GM23338 (cell line): Measurements from ENCODE around the gene PPM1F. TPM values are rescaled to one million over a fixed set of nuclear protein-coding genes. Genes with fewer than 3 reads are reported as not detected.

Experiments used
- ATAC-seq: fragments of 200-7000 bp; cut with Tn5 transposase; 3 replicates; pipeline ENCODE4 v1.9.1; 2020
- DNase-seq: peaks from one replicate; pipeline ENCODE4 v3.0.0-alpha.2; 2015; ENCODE audit warnings: low spot score
- H2AFZ ChIP-seq: fragments of 200-600 bp; sonication (generic); 2 replicates; pipeline ENCODE4 v1.8.0; 2016; ENCODE audit warnings: antibody characterized with exemption, mild to moderate bottlenecking, moderate library complexity
- H3F3A ChIP-seq: fragments of 200-600 bp; sonication (generic); replicated peaks from 2 replicates; pipeline ENCODE4 v1.8.0; 2017; ENCODE audit warnings: antibody characterized with exemption, mixed run types, low read depth
- H3K27ac ChIP-seq: fragments of 200-600 bp; sonication (generic); 2 replicates; pipeline ENCODE4 v1.6.1; 2016; ENCODE audit warnings: low read depth
- H3K27me3 ChIP-seq: fragments of 200-600 bp; sonication (generic); 2 replicates; pipeline ENCODE4 v1.8.0; 2016; ENCODE audit warnings: mild to moderate bottlenecking, mixed run types, moderate library complexity; ENCODE audit not compliant: insufficient read depth
- H3K36me3 ChIP-seq: fragments of 200-600 bp; sonication (generic); 2 replicates; pipeline ENCODE4 v1.8.0; 2016; ENCODE audit warnings: mild to moderate bottlenecking; ENCODE audit not compliant: insufficient read depth
- H3K4me1 ChIP-seq: fragments of 200-600 bp; sonication (generic); 2 replicates; pipeline ENCODE4 v1.8.0; 2016; ENCODE audit warnings: mild to moderate bottlenecking, moderate library complexity; ENCODE audit not compliant: insufficient read depth
- H3K4me2 ChIP-seq: fragments of 200-600 bp; sonication (generic); 2 replicates; pipeline ENCODE4 v1.7.1; 2017; ENCODE audit warnings: mixed run types
- H3K4me3 ChIP-seq: fragments of 200-600 bp; sonication (generic); 2 replicates; pipeline ENCODE4 v1.6.1; 2016; ENCODE audit warnings: mixed run types
- H3K79me2 ChIP-seq: fragments of 200-600 bp; sonication (generic); replicated peaks from 2 replicates; pipeline ENCODE4 v1.8.0; 2017; ENCODE audit warnings: mild to moderate bottlenecking; ENCODE audit not compliant: insufficient read depth
- H3K9me2 ChIP-seq: fragments of 200-600 bp; sonication (generic); 2 replicates; pipeline ENCODE4 v1.8.0; 2017; ENCODE audit not compliant: insufficient read depth
- H4K20me1 ChIP-seq: fragments of 200-600 bp; sonication (generic); replicated peaks from 2 replicates; pipeline ENCODE4 v1.8.0; 2017; ENCODE audit warnings: mild to moderate bottlenecking; ENCODE audit not compliant: insufficient read depth
- H3K27ac Mint-ChIP-seq: 2 replicates; pipeline ENCODE4 v1.8.0; 2020; ENCODE audit warnings: inconsistent platforms, mild to moderate bottlenecking, moderate library complexity, mixed read lengths
- H3K27me3 Mint-ChIP-seq: 3 replicates; pipeline ENCODE4 v1.8.0; 2022; ENCODE audit warnings: low read depth, mild to moderate bottlenecking, moderate library complexity, mixed read lengths, inconsistent platforms; ENCODE audit not compliant: insufficient read depth, poor library complexity
- H3K36me3 Mint-ChIP-seq: 3 replicates; pipeline ENCODE4 v1.8.0; 2021; ENCODE audit warnings: low read depth, mild to moderate bottlenecking, inconsistent platforms, moderate library complexity, mixed read lengths
- H3K4me1 Mint-ChIP-seq: 3 replicates; pipeline ENCODE4 v1.8.0; 2020; ENCODE audit warnings: mild to moderate bottlenecking, inconsistent platforms, mixed read lengths
- H3K4me3 Mint-ChIP-seq: 3 replicates; pipeline ENCODE4 v1.8.0; 2021; ENCODE audit warnings: moderate library complexity, mild to moderate bottlenecking, inconsistent platforms, mixed read lengths
- H3K9me3 Mint-ChIP-seq: 3 replicates; pipeline ENCODE4 v1.8.0; 2020; ENCODE audit warnings: moderate library complexity, mild to moderate bottlenecking, inconsistent platforms, mixed read lengths
- CREB1 ChIP-seq: fragments of 250-450 bp; sonication (Bioruptor Pico); IDR thresholded peaks from 2 replicates; pipeline ENCODE4 v1.5.0; 2020; ENCODE audit warnings: low read depth, mild to moderate bottlenecking, moderate library complexity
- CTCF ChIP-seq, 2 experiments: fragments of 200-600 bp in 1 of 2; sonication (generic) in 1 of 2; conservative IDR thresholded peaks; 2 replicates each; pipeline versions ENCODE4 v1.5.1 to v1.6.1; 2016 to 2017; ENCODE audit warnings: antibody characterized with exemption in 2 of 2, low read depth in 2 of 2, mild to moderate bottlenecking in 2 of 2, moderate library complexity in 1 of 2
- ETS1 ChIP-seq: IDR thresholded peaks from 2 replicates; pipeline ENCODE4 v1.6.1; 2016; ENCODE audit warnings: antibody characterized with exemption
- EZH2 ChIP-seq: fragments of 200-600 bp; sonication (generic); IDR thresholded peaks from one replicate; pipeline ENCODE4 v1.8.0; 2017; ENCODE audit warnings: antibody characterized with exemption, mild to moderate bottlenecking, low read depth; ENCODE audit not compliant: unreplicated experiment
- EZH2phosphoT487 ChIP-seq: fragments of 200-600 bp; sonication (generic); IDR thresholded peaks from one replicate; pipeline ENCODE4 v1.8.1; 2018; ENCODE audit warnings: antibody characterized with exemption; ENCODE audit not compliant: unreplicated experiment
- JUNB ChIP-seq: IDR thresholded peaks from one replicate; pipeline ENCODE4 v1.6.1; 2016; ENCODE audit warnings: antibody characterized with exemption; ENCODE audit not compliant: unreplicated experiment
- NANOG ChIP-seq: IDR thresholded peaks from 2 replicates; pipeline ENCODE4 v1.6.1; 2016; ENCODE audit warnings: antibody characterized with exemption, borderline replicate concordance
- POLR2AphosphoS5 ChIP-seq: IDR thresholded peaks from 2 replicates; pipeline ENCODE4 v1.6.1; 2016; ENCODE audit warnings: antibody characterized with exemption, low read depth
- REST ChIP-seq: IDR thresholded peaks from one replicate; pipeline ENCODE4 v1.6.1; 2018; ENCODE audit warnings: antibody characterized with exemption; ENCODE audit not compliant: unreplicated experiment
- STAT1 ChIP-seq: IDR thresholded peaks from one replicate; pipeline ENCODE4 v1.6.1; 2016; ENCODE audit warnings: antibody characterized with exemption; ENCODE audit not compliant: unreplicated experiment
- ZNF114 ChIP-seq: fragments of 250-450 bp; sonication (Bioruptor Pico); IDR thresholded peaks from 2 replicates; pipeline ENCODE4 v1.5.0; 2020; ENCODE audit warnings: mild to moderate bottlenecking, moderate library complexity
- ZNF331 ChIP-seq: fragments of 250-450 bp; sonication (Bioruptor Pico); IDR thresholded peaks from 2 replicates; pipeline ENCODE4 v1.5.0; 2020; ENCODE audit warnings: low read depth, mild to moderate bottlenecking, moderate library complexity
- ZNF462 ChIP-seq: fragments of 250-450 bp; sonication (Bioruptor Pico); IDR thresholded peaks from 2 replicates; pipeline ENCODE4 v1.5.0; 2020; ENCODE audit warnings: mild to moderate bottlenecking, moderate library complexity
- polyA plus RNA-seq: library from polyadenylated mRNA; unstranded; fragments of >200 nt; fragmentation: Nextera tagmentation; extraction: Ambion mirVana; gene quantifications from 2 replicates; pipeline ENCODE4 v1.2.1, GENCODE V29; 2016
- total RNA-seq: library from RNA; depleted of rRNA; stranded (reverse); fragments of >200 nt; shearing (Covaris generic); gene quantifications from 2 replicates; pipeline ENCODE4 v1.2.3, GENCODE V29; 2014

PPM1F gene
- total and polyA plus RNA-seq, 2 experiments from 2014 or later = 7.1 to 29.3 TPM

DNA sequence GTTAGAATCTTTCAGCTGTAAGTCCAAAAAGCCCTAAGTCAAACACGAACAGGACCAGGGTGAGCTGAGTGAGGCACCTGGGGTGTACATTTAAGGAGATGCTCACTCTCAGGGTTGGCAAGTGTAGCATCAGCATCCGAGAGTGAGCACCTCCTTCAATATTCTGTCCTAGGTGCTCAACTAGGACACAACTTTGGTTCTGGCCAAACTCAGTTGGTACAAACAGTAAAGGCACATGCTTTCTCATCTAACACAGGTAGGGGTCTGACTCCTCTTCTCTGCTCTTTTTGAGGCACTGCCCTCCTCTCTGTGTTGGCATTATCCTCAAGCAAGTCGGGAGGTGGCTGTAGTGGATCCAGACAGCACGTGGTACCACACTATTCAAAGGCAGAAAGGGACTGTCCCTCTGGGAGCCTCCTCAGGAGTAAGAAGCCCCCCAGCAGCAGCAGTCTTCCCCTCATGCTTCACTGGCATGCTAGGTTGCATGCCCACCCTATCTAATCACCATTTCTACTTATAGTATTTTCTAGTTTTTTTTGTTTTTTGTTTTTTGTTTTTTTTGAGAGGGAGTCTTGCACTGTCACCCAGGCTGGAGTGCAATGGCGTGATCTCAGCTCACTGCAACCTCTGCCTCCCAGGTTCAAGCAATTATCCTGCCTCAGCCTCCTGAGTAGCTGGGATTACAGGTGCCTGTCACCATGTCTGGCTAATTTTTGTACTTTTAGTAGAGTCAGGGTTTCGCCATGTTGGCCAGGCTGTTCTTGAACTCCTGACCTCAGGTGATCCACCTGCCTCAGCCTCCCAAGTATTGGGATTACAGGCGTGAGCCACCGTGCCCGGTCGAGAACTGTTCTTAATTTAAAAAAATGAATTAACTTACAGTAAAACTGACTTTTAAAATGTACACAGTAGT lies 70.6 kb downstream of the PPM1F start:
- DNase-seq = no peak
- no peak overlapping the region for H3K27ac Mint-ChIP-seq
- no peak overlapping the region for H2AFZ ChIP-seq
- H3K4me3 ChIP-seq = no peak overlapping the region
- no peaks in the 10 kb centered on the region for H4K20me1 ChIP-seq
- ATAC-seq = no peak
- peaks cover 6% of the 10 kb centered on the region for H3K27me3 Mint-ChIP-seq
- no peaks in the 10 kb centered on the region for H3F3A ChIP-seq
- no peak overlapping the region for H3K4me2 ChIP-seq
- H3K4me1 Mint-ChIP-seq = no peaks in the 10 kb centered on the region
- no peaks in the 10 kb centered on the region for H3K36me3 ChIP-seq
- TF ChIP-seq ETS1 (no peak), ZNF331 (CRISPR knock-in tag) (no peak), EZH2 (no peak), EZH2phosphoT487 (no peak), ZNF462 (CRISPR knock-in tag) (no peak), STAT1 (no peak), CTCF (conservative IDR thresholded peaks at IDR 0.05; ENCODE audit: low read depth in 2 of 2) (no peak), REST (no peak), NANOG (no peak), POLR2AphosphoS5 (no peak), JUNB (no peak), CREB1 (CRISPR knock-in tag) (no peak), ZNF114 (CRISPR knock-in tag) (no peak)
- H3K9me2 ChIP-seq = no peaks in the 10 kb centered on the region
- H3K27ac ChIP-seq = no peak overlapping the region
- no peaks in the 10 kb centered on the region for H3K27me3 ChIP-seq
- H3K36me3 Mint-ChIP-seq = peaks cover 6% of the 10 kb centered on the region; the same call in 1 of the 3 replicates
- peaks cover 4% of the 10 kb centered on the region; the same call in 2 of the 3 replicates for H3K9me3 Mint-ChIP-seq
- H3K4me1 ChIP-seq = no peaks in the 10 kb centered on the region
- no peaks in the 10 kb centered on the region for H3K79me2 ChIP-seq
- H3K4me3 Mint-ChIP-seq = no peak overlapping the region
